Measurements from ENCODE around the gene KISS1.

KISS1 gene

DNA sequence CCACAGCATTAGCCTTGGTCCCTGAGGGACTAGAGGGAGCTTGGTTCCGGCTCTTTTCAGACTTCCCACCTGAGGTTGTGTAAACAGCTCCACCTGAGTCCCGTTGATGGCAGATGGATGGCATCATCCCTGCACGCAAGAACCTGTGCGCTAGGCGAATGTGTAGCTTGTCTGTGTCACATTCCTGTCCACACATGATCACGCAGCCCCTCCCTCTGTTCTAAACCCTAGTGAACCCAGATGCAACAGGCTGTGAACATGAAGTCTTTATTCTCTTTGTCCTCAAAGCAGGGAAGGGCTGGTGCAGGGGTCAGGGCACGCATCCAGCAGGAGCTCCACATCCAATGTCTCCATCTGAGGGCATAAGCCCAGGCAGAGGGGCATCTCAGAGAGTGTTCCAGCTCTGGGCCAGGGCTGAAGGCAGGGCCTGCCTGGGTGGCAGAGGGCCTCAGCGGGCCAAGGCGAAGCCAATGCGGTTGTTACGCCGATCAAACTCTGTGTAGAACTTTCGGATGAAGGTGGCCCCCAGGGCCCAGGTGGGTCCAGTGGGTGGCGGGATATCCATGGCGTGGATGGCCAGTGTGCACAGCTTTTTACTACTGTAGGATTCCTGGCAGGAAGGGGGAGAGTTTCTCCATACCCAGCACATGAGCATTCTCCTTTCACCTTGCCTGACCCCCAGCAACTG, 41.6 kb downstream of the KISS1 start:
- no peaks in the 10 kb centered on the region for H3K36me3 ChIP-seq (ENCODE audit: insufficient read depth, low read length)
- H4K20me1 ChIP-seq (ENCODE audit: insufficient read depth, low read length): no peaks in the 10 kb centered on the region
- H3K27me3 ChIP-seq (ENCODE audit: insufficient read depth, low read length): 0 out of 2 replicates have a peak, but pooled peaks cover 4% of the 10 kb centered on the region
- H2AFZ ChIP-seq (ENCODE audit: low read length): no peak overlapping the region
- H3K27ac ChIP-seq (ENCODE audit: low read depth, low read length, poor library complexity, severe bottlenecking): no peak overlapping the region
- no peaks in the 10 kb centered on the region for H3F3A ChIP-seq (ENCODE audit: insufficient read depth, low read length)
- no peaks in the 10 kb centered on the region for H3K4me1 ChIP-seq (ENCODE audit: insufficient read depth, low read length, severe bottlenecking)
- no peak overlapping the region for H3K4me2 ChIP-seq (ENCODE audit: low read length)
- H3K9me3 ChIP-seq (ENCODE audit: low read length): no peaks in the 10 kb centered on the region
- H3K4me3 ChIP-seq (ENCODE audit: low read depth, low read length, poor library complexity, severe bottlenecking): no peak overlapping the region
- no peaks in the 10 kb centered on the region for H3K79me2 ChIP-seq (ENCODE audit: insufficient read depth, low read length)
- TF ChIP-seq, protein P1, sequence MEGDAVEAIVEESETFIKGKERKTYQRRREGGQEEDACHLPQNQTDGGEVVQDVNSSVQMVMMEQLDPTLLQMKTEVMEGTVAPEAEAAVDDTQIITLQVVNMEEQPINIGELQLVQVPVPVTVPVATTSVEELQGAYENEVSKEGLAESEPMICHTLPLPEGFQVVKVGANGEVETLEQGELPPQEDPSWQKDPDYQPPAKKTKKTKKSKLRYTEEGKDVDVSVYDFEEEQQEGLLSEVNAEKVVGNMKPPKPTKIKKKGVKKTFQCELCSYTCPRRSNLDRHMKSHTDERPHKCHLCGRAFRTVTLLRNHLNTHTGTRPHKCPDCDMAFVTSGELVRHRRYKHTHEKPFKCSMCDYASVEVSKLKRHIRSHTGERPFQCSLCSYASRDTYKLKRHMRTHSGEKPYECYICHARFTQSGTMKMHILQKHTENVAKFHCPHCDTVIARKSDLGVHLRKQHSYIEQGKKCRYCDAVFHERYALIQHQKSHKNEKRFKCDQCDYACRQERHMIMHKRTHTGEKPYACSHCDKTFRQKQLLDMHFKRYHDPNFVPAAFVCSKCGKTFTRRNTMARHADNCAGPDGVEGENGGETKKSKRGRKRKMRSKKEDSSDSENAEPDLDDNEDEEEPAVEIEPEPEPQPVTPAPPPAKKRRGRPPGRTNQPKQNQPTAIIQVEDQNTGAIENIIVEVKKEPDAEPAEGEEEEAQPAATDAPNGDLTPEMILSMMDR (IDR thresholded peaks at IDR 0.05; ENCODE audit: low read length): no peak
- TF ChIP-seq EZH2 (IDR thresholded peaks at IDR 0.05; ENCODE audit: borderline replicate concordance, low read length): no peak
- H3K9me2 ChIP-seq (ENCODE audit: low read depth, low read length): no peaks in the 10 kb centered on the region
- H3K9ac ChIP-seq (ENCODE audit: low read length): no peak overlapping the region

GRCh38 chr1:204153667-204154066, 42.6 kb downstream of the KISS1 start:
- H3F3A ChIP-seq (ENCODE audit: insufficient read depth, low read length): no peaks in the 10 kb centered on the region
- no peak for TF ChIP-seq EZH2 (IDR thresholded peaks at IDR 0.05; ENCODE audit: borderline replicate concordance, low read length)
- TF ChIP-seq, protein P1 (IDR thresholded peaks at IDR 0.05; ENCODE audit: low read length): no peak

DNA sequence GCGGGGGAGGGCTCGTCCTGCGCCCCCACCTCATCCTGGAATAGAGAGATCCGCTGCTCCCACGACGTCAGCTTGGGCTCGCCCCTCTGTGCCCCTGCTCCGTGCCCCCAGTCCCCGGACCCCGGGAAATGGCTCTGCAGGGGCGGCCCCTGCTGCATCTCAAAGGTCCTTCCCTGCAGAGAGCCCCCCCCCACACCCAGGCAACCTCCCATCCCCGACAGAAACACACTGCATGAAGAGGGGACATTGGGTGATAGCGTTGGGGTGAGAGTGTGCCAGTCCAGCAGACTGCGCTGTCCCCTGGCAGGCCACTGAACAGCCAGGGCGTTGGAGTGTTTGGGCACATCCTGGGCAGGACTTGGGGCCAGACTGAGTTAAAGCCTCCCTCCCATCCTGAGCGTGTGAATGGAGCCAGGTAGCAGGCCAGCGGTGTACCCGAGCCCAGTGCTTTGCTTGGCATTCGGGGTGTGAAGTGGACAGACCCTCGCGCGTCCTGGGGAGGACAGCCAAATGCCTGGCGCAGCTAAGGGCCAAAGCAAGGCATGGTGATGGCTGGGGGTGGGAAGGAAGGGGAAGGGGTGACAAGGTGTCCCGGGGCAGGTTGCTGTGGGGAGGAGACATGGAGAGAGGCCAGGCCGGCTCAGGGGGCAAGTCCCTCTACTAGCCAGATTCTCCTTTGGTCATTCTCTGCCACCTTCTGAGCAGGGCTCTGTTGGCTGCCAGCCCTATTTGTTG, 43.8 kb downstream of the KISS1 start:
- Histone ChIP-seq H3K9me2 (ENCODE audit: low read depth, low read length) (no peaks in the 10 kb centered on the region), H3K4me1 (ENCODE audit: insufficient read depth, low read length, severe bottlenecking) (no peaks in the 10 kb centered on the region), H3K79me2 (ENCODE audit: insufficient read depth, low read length) (no peaks in the 10 kb centered on the region), H3K36me3 (ENCODE audit: insufficient read depth, low read length) (no peaks in the 10 kb centered on the region), H3K4me3 (ENCODE audit: low read depth, low read length, poor library complexity, severe bottlenecking) (no peak overlapping the region), H4K20me1 (ENCODE audit: insufficient read depth, low read length) (no peaks in the 10 kb centered on the region), H3F3A (ENCODE audit: insufficient read depth, low read length) (no peaks in the 10 kb centered on the region), H3K4me2 (ENCODE audit: low read length) (no peak overlapping the region), H3K27me3 (ENCODE audit: insufficient read depth, low read length) (no peaks in the 10 kb centered on the region), H3K9me3 (ENCODE audit: low read length) (no peaks in the 10 kb centered on the region), H3K27ac (ENCODE audit: low read depth, low read length, poor library complexity, severe bottlenecking) (no peak overlapping the region), H2AFZ (ENCODE audit: low read length) (no peak overlapping the region), H3K9ac (ENCODE audit: low read length) (no peak overlapping the region)
- no peak for TF ChIP-seq EZH2 (IDR thresholded peaks at IDR 0.05; ENCODE audit: borderline replicate concordance, low read length)

More at GRCh38 chr1:204153667-204154066, 42.6 kb downstream of the KISS1 start:
- Histone ChIP-seq H2AFZ (ENCODE audit: low read length) (no peak overlapping the region), H3K4me2 (ENCODE audit: low read length) (no peak overlapping the region), H4K20me1 (ENCODE audit: insufficient read depth, low read length) (no peaks in the 10 kb centered on the region), H3K9me3 (ENCODE audit: low read length) (no peaks in the 10 kb centered on the region), H3K79me2 (ENCODE audit: insufficient read depth, low read length) (no peaks in the 10 kb centered on the region), H3K36me3 (ENCODE audit: insufficient read depth, low read length) (no peaks in the 10 kb centered on the region), H3K4me1 (ENCODE audit: insufficient read depth, low read length, severe bottlenecking) (no peaks in the 10 kb centered on the region), H3K4me3 (ENCODE audit: low read depth, low read length, poor library complexity, severe bottlenecking) (no peak overlapping the region), H3K27ac (ENCODE audit: low read depth, low read length, poor library complexity, severe bottlenecking) (no peak overlapping the region), H3K27me3 (ENCODE audit: insufficient read depth, low read length) (0 out of 2 replicates have a peak, but pooled peaks cover 4% of the 10 kb centered on the region), H3K9ac (ENCODE audit: low read length) (no peak overlapping the region), H3K9me2 (ENCODE audit: low read depth, low read length) (no peaks in the 10 kb centered on the region)

Measured in OCI-LY1 (cell line).